ENCODE measurements around the gene SAMHD1.

The SAMHD1 gene

DNA sequence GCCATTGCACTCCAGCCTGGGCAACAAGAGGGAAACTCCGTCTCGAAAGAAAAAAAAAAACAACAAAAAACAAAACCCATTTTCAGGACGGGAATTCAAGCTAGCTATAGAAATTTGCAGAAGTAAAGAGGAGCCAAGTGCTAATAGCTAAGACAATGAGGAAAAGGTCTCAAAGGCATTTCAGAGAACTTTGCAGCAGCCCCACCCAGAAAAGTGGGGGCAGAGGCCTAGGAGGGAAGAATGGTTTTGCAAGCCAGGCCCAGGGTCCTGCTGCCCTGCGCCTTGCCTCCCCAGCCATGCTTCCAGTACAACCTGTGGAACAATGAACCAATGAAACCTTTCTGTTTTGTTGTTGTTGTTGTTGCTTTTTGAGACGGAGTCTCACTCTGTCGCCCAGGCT lies 38.3 kb upstream of the SAMHD1 start:
- Histone ChIP-seq H3K9me3 (ENCODE audit: control extremely low read depth in 1 of 5, control insufficient read depth in 4 of 5, insufficient read depth in 2 of 5, low read depth in 1 of 5, low read length in 4 of 5) (peaks cover 0 to 10% (median 7%) of the 10 kb centered on the region in 5 experiments), H3K27me3 (replicated peaks in 2 of 5; ENCODE audit: control insufficient read depth in 4 of 5, insufficient read depth in 5 of 5, low read length in 4 of 5) (no peaks in the 10 kb centered on the region), H3K27ac (ENCODE audit: insufficient read depth in 1 of 2, low read depth in 1 of 2, low read length in 2 of 2, poor library complexity in 1 of 2, severe bottlenecking in 2 of 2) (no peak overlapping the region), H3K36me3 (ENCODE audit: control insufficient read depth in 4 of 4, insufficient read depth in 4 of 4, low read length in 3 of 4) (peaks cover 0 to 7% (median 0%) of the 10 kb centered on the region in 4 experiments), H3K4me3 (ENCODE audit: control insufficient read depth in 1 of 7, extremely low read depth in 1 of 7, insufficient read depth in 4 of 7, low read depth in 2 of 7, low read length in 6 of 7) (no peak overlapping the region), H3K4me1 (ENCODE audit: control extremely low read depth in 1 of 4, control insufficient read depth in 4 of 4, insufficient read depth in 4 of 4, low read length in 3 of 4) (peaks cover 0 to 12% (median 0%) of the 10 kb centered on the region in 4 experiments)
- CTCF ChIA-PET: no interaction called here
- POLR2A ChIA-PET: no interaction called here
- no peak for DNase-seq
- WGBS (ENCODE audit: insufficient coverage): 100% methylated on average over 1 of the region's 6 CpGs

GRCh38 chr20:36988494-36988966 lies 37.0 kb upstream of the SAMHD1 start:
- POLR2A ChIA-PET: no interaction called here
- peaks cover 0 to 7% (median 4%) of the 10 kb centered on the region in 5 experiments for H3K9me3 ChIP-seq (ENCODE audit: control extremely low read depth in 1 of 5, control insufficient read depth in 4 of 5, insufficient read depth in 2 of 5, low read depth in 1 of 5, low read length in 4 of 5)
- CTCF ChIA-PET: no interaction called here
- peak in 1 of 3 donors; percentile 22 for DNase-seq
- peaks cover 0 to 12% (median 0%) of the 10 kb centered on the region in 4 experiments for H3K4me1 ChIP-seq (ENCODE audit: control extremely low read depth in 1 of 4, control insufficient read depth in 4 of 4, insufficient read depth in 4 of 4, low read length in 3 of 4)
- no peaks in the 10 kb centered on the region for H3K36me3 ChIP-seq (ENCODE audit: control insufficient read depth in 4 of 4, insufficient read depth in 4 of 4, low read length in 3 of 4)
- no peak overlapping the region for H3K27ac ChIP-seq (ENCODE audit: insufficient read depth in 1 of 2, low read depth in 1 of 2, low read length in 2 of 2, poor library complexity in 1 of 2, severe bottlenecking in 2 of 2)
- H3K27me3 ChIP-seq (replicated peaks in 2 of 5; ENCODE audit: control insufficient read depth in 4 of 5, insufficient read depth in 5 of 5, low read length in 4 of 5): no peaks in the 10 kb centered on the region
- H3K4me3 ChIP-seq (ENCODE audit: control insufficient read depth in 1 of 7, extremely low read depth in 1 of 7, insufficient read depth in 4 of 7, low read depth in 2 of 7, low read length in 6 of 7): no peak overlapping the region
- WGBS (ENCODE audit: insufficient coverage): 55% methylated on average over 2 of the region's 3 CpGs

- WGBS (ENCODE audit: insufficient coverage): 96% methylated on average over 5 of the region's 6 CpGs
- CTCF ChIA-PET: no interaction called here
Measured at GRCh38 chr20:36984257-36984638, 32.7 kb upstream of the SAMHD1 start.

DNA sequence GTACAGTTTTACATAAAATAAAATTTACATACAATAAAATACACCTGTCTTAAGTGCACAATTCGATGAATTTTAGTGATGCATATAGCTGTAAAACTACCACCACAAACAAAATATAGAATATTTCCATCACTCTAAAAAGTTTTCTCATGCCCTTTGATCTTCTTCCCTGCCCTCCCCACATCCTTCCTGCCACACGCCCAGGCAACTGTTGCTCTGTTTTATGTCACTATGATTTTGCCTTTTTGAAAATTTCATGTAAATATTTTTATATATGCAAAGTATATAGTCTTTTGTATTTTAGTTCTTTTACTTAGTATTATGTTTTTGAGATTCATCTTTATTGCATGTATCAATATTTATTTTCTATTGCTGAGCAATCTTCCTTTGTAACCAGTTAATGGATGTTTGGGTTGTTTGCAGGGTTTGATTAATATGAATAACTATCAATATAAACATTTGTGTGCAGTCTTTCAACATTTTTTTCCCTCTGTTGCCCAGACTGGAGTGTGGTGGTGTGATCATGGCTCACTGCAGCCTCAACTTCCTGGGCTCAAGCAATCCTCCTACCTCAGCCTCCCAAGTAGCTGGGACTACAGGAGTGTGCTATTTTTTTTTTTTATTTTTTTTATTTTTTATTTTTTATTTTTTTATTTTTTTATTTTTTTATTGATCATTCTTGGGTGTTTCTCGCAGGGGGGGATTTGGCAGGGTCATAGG lies 23.8 kb upstream of the SAMHD1 start:
- no CpG with 5 or more reads among the region's 3 CpGs for WGBS (ENCODE audit: insufficient coverage)
- no peak overlapping the region for H3K27ac ChIP-seq (ENCODE audit: insufficient read depth in 1 of 2, low read depth in 1 of 2, low read length in 2 of 2, poor library complexity in 1 of 2, severe bottlenecking in 2 of 2)
- H3K36me3 ChIP-seq (ENCODE audit: control insufficient read depth in 4 of 4, insufficient read depth in 4 of 4, low read length in 3 of 4): no peaks in the 10 kb centered on the region
- peak in 2 of 3 donors; percentile 75 to 82 for DNase-seq
- H3K4me1 ChIP-seq (ENCODE audit: control extremely low read depth in 1 of 4, control insufficient read depth in 4 of 4, insufficient read depth in 4 of 4, low read length in 3 of 4): peaks cover 6 to 10% (median 6%) of the 10 kb centered on the region in 4 experiments
- H3K27me3 ChIP-seq (replicated peaks in 2 of 5; ENCODE audit: control insufficient read depth in 4 of 5, insufficient read depth in 5 of 5, low read length in 4 of 5): no peaks in the 10 kb centered on the region
- H3K9me3 ChIP-seq (ENCODE audit: control extremely low read depth in 1 of 5, control insufficient read depth in 4 of 5, insufficient read depth in 2 of 5, low read depth in 1 of 5, low read length in 4 of 5): no peaks in the 10 kb centered on the region
- POLR2A ChIA-PET: no interaction called here
- no peak overlapping the region for H3K4me3 ChIP-seq (ENCODE audit: control insufficient read depth in 1 of 7, extremely low read depth in 1 of 7, insufficient read depth in 4 of 7, low read depth in 2 of 7, low read length in 6 of 7)
- CTCF ChIA-PET: interaction anchor here (0.8 kb wide), 1 partner anchor 34 kb away, joined by 3 read pairs; no protein-coding TSS in a partner anchor

More at GRCh38 chr20:36984257-36984638, 32.7 kb upstream of the SAMHD1 start:
- Histone ChIP-seq H3K36me3 (ENCODE audit: control insufficient read depth in 4 of 4, insufficient read depth in 4 of 4, low read length in 3 of 4) (no peaks in the 10 kb centered on the region), H3K27me3 (replicated peaks in 2 of 5; ENCODE audit: control insufficient read depth in 4 of 5, insufficient read depth in 5 of 5, low read length in 4 of 5) (no peaks in the 10 kb centered on the region), H3K4me3 (ENCODE audit: control insufficient read depth in 1 of 7, extremely low read depth in 1 of 7, insufficient read depth in 4 of 7, low read depth in 2 of 7, low read length in 6 of 7) (no peak overlapping the region), H3K9me3 (ENCODE audit: control extremely low read depth in 1 of 5, control insufficient read depth in 4 of 5, insufficient read depth in 2 of 5, low read depth in 1 of 5, low read length in 4 of 5) (no peaks in the 10 kb centered on the region), H3K4me1 (ENCODE audit: control extremely low read depth in 1 of 4, control insufficient read depth in 4 of 4, insufficient read depth in 4 of 4, low read length in 3 of 4) (peaks cover 0 to 8% (median 0%) of the 10 kb centered on the region in 4 experiments), H3K27ac (ENCODE audit: insufficient read depth in 1 of 2, low read depth in 1 of 2, low read length in 2 of 2, poor library complexity in 1 of 2, severe bottlenecking in 2 of 2) (no peak overlapping the region)
- POLR2A ChIA-PET: interaction anchor here (0.6 kb wide), 1 partner anchor 120 kb away, joined by 4 read pairs; no protein-coding TSS in a partner anchor
- DNase-seq: no peak

DNA sequence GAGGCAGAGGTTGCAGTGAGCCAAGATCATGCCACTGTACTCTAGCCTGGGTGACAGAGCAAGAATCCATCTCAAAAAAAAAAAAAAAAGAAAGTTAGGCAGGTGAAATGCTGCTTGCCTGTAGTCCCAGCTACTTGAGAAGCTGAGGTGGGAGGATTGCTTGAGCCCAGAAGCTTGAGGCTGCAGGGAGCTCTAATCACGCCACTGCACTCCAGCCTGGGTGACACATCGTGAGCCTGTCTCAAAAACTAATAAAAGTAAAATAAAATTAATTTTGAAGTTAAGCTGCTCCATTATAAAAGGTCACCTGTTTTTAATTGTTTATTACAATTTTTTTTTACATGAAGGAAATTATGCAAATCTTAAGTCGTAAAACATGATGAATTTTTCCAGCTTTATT lies 23.2 kb upstream of the SAMHD1 start:
- WGBS (ENCODE audit: insufficient coverage): no CpG with 5 or more reads among the region's 3 CpGs
- no peak overlapping the region for H3K4me3 ChIP-seq (ENCODE audit: control insufficient read depth in 1 of 7, extremely low read depth in 1 of 7, insufficient read depth in 4 of 7, low read depth in 2 of 7, low read length in 6 of 7)

GRCh38 chr20:36971103-36971502 lies 19.6 kb upstream of the SAMHD1 start:
- no peaks in the 10 kb centered on the region for H3K36me3 ChIP-seq (ENCODE audit: control insufficient read depth in 4 of 4, insufficient read depth in 4 of 4, low read length in 3 of 4)
- peaks cover 6 to 15% (median 10%) of the 10 kb centered on the region in 4 experiments for H3K4me1 ChIP-seq (ENCODE audit: control extremely low read depth in 1 of 4, control insufficient read depth in 4 of 4, insufficient read depth in 4 of 4, low read length in 3 of 4)
- DNase-seq: no peak
- CTCF ChIA-PET: no interaction called here
- no peaks in the 10 kb centered on the region for H3K9me3 ChIP-seq (ENCODE audit: control extremely low read depth in 1 of 5, control insufficient read depth in 4 of 5, insufficient read depth in 2 of 5, low read depth in 1 of 5, low read length in 4 of 5)
- POLR2A ChIA-PET: no interaction called here
- H3K4me3 ChIP-seq (ENCODE audit: control insufficient read depth in 1 of 7, extremely low read depth in 1 of 7, insufficient read depth in 4 of 7, low read depth in 2 of 7, low read length in 6 of 7): no peak overlapping the region
- H3K27ac ChIP-seq (ENCODE audit: insufficient read depth in 1 of 2, low read depth in 1 of 2, low read length in 2 of 2, poor library complexity in 1 of 2, severe bottlenecking in 2 of 2): no peak overlapping the region
- no CpG with 5 or more reads among the region's 1 CpG for WGBS (ENCODE audit: insufficient coverage)
- H3K27me3 ChIP-seq (replicated peaks in 2 of 5; ENCODE audit: control insufficient read depth in 4 of 5, insufficient read depth in 5 of 5, low read length in 4 of 5): no peaks in the 10 kb centered on the region

More for the DNA sequence above, 23.2 kb upstream of the SAMHD1 start:
- Histone ChIP-seq H3K36me3 (ENCODE audit: control insufficient read depth in 4 of 4, insufficient read depth in 4 of 4, low read length in 3 of 4) (no peaks in the 10 kb centered on the region), H3K27ac (ENCODE audit: insufficient read depth in 1 of 2, low read depth in 1 of 2, low read length in 2 of 2, poor library complexity in 1 of 2, severe bottlenecking in 2 of 2) (no peak overlapping the region), H3K9me3 (ENCODE audit: control extremely low read depth in 1 of 5, control insufficient read depth in 4 of 5, insufficient read depth in 2 of 5, low read depth in 1 of 5, low read length in 4 of 5) (no peaks in the 10 kb centered on the region), H3K4me1 (ENCODE audit: control extremely low read depth in 1 of 4, control insufficient read depth in 4 of 4, insufficient read depth in 4 of 4, low read length in 3 of 4) (peaks cover 6 to 10% (median 6%) of the 10 kb centered on the region in 4 experiments), H3K27me3 (replicated peaks in 2 of 5; ENCODE audit: control insufficient read depth in 4 of 5, insufficient read depth in 5 of 5, low read length in 4 of 5) (no peaks in the 10 kb centered on the region)
- peak in 1 of 3 donors; percentile 22 for DNase-seq
- POLR2A ChIA-PET: no interaction called here
- CTCF ChIA-PET: interaction anchor here (0.6 to 0.8 kb wide), 2 partner anchors 35 to 52 kb away, joined by 3 read pairs; no protein-coding TSS in a partner anchor

GRCh38 chr20:36969478-36970186 lies 18.1 kb upstream of the SAMHD1 start:
- DNase-seq: peak in 2 of 3 donors; percentile 40 to 45
- H3K9me3 ChIP-seq (ENCODE audit: control extremely low read depth in 1 of 5, control insufficient read depth in 4 of 5, insufficient read depth in 2 of 5, low read depth in 1 of 5, low read length in 4 of 5): no peaks in the 10 kb centered on the region
- H3K27ac ChIP-seq (ENCODE audit: insufficient read depth in 1 of 2, low read depth in 1 of 2, low read length in 2 of 2, poor library complexity in 1 of 2, severe bottlenecking in 2 of 2): no peak overlapping the region
- POLR2A ChIA-PET: no interaction called here
- 70% methylated on average over 6 of the region's 10 CpGs for WGBS (ENCODE audit: insufficient coverage)
- CTCF ChIA-PET: no interaction called here
- H3K4me3 ChIP-seq (ENCODE audit: control insufficient read depth in 1 of 7, extremely low read depth in 1 of 7, insufficient read depth in 4 of 7, low read depth in 2 of 7, low read length in 6 of 7): no peak overlapping the region
- H3K4me1 ChIP-seq (ENCODE audit: control extremely low read depth in 1 of 4, control insufficient read depth in 4 of 4, insufficient read depth in 4 of 4, low read length in 3 of 4): peaks cover 2 to 10% (median 4%) of the 10 kb centered on the region in 4 experiments
- H3K27me3 ChIP-seq (replicated peaks in 2 of 5; ENCODE audit: control insufficient read depth in 4 of 5, insufficient read depth in 5 of 5, low read length in 4 of 5): no peaks in the 10 kb centered on the region
- H3K36me3 ChIP-seq (ENCODE audit: control insufficient read depth in 4 of 4, insufficient read depth in 4 of 4, low read length in 3 of 4): no peaks in the 10 kb centered on the region
